ENCODE measurements around the gene UNC119B.

UNC119B gene

DNA sequence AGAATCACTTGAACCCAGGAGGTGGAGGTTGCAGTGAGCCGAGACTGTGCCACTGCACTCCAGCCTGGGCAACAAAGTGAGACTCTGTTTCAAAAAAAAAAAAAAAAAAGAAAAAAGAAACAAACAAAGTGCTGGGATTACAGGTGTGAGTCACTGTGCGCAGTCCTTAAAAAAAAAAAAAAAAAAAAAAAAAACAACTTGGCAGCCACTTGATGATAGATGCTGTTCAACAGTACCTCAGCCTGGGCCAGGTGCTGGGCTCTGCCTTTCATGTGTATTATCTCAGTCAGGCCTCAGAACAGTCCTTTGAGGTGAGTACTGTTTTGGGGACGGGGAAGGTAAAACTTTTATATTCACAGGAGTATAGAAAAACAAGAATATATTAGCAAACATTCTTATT lies 24.9 kb downstream of the UNC119B start:
- TF ChIP-seq, protein P1, sequence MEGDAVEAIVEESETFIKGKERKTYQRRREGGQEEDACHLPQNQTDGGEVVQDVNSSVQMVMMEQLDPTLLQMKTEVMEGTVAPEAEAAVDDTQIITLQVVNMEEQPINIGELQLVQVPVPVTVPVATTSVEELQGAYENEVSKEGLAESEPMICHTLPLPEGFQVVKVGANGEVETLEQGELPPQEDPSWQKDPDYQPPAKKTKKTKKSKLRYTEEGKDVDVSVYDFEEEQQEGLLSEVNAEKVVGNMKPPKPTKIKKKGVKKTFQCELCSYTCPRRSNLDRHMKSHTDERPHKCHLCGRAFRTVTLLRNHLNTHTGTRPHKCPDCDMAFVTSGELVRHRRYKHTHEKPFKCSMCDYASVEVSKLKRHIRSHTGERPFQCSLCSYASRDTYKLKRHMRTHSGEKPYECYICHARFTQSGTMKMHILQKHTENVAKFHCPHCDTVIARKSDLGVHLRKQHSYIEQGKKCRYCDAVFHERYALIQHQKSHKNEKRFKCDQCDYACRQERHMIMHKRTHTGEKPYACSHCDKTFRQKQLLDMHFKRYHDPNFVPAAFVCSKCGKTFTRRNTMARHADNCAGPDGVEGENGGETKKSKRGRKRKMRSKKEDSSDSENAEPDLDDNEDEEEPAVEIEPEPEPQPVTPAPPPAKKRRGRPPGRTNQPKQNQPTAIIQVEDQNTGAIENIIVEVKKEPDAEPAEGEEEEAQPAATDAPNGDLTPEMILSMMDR (IDR thresholded peaks at IDR 0.05; ENCODE audit: low read length, missing control alignments) = no peak

DNA sequence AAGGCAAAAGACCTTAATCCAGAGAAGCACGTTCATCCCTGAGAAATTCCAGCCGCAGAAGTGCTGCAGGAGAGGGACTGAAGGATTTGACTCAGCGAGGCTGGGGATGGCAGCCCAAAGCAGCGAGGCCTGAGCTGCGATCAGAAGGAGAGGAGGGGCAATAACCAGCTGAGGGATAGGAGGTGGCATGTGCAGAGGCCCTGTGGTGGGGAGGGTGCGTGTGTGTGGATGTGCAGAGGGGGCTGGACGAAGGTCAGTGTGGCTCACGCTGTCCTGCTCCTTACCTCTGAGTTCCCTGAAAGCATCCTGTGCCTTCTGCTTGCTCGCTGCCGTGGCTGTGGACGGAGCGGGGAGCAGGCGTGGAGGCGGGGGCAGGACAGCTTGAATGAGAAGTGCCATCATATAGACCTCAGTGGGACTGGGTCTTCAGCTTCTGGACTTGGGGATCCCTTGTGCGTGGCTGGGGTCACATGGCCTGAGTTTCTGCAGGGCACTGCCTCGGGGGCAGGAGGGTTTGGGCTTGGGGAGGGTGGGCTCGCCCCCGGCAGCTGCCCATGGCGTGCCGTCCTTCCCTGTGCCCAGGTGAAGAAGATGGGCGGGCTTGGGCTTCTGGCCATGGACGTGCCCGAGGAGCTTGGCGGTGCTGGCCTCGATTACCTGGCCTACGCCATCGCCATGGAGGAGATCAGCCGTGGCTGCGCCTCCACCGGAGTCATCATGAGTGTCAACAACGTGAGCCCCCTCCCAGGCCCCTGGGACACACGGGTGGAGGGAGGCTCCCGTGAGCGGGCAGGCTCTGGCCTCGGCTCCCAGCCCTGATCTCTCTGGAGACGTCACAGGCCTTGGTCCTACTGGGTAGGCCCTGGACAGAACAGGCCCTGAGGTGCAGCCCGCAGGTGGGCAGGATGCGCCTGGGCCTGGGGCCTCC lies 26.4 kb downstream of the UNC119B start:
- TF ChIP-seq, protein P1 (IDR thresholded peaks at IDR 0.05; ENCODE audit: low read length, missing control alignments) = no peak
- no peak for DNase-seq (ENCODE audit: low read depth)
- H3K4me3 ChIP-seq (replicated peaks; ENCODE audit: low read depth, low read length) = no peak overlapping the region

More for the DNA sequence above, 24.9 kb downstream of the UNC119B start:
- no peak overlapping the region for H3K4me3 ChIP-seq (replicated peaks; ENCODE audit: low read depth, low read length)
- no peak for DNase-seq (ENCODE audit: low read depth)

DNA sequence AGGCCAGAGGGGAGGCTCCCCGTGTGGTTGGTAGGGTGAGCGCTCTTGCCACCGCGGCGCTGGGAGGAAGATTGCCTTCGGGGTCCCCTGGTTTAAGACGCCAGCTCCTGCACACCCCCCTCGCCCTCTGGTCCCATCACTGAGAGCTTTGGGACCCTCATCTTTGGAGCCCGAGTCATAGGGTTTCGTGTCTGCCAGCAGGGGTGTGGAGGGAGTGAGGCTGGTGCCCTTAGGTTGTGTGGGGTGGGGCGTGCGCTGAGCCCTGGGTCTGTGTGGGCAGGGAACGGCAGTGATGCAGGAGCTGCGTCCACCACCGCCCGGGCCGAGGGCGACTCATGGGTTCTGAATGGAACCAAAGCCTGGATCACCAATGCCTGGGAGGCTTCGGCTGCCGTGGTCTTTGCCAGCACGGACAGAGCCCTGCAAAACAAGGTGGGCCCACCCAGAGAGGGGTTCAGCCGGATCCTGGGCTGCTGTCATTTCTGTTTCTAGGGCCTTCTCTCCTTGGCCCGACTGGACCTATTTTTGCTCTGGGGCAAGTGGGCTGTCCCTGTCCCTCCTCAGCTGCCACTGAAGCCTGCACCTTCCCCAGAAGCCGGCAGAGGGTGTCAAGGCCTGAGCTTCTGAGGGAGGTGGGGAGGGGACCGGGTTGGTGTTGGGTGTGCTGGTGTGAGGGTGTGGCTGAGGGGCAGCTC lies 27.4 kb downstream of the UNC119B start:
- no peak for DNase-seq (ENCODE audit: low read depth)
- H3K4me3 ChIP-seq (replicated peaks; ENCODE audit: low read depth, low read length) = no peak overlapping the region

DNA sequence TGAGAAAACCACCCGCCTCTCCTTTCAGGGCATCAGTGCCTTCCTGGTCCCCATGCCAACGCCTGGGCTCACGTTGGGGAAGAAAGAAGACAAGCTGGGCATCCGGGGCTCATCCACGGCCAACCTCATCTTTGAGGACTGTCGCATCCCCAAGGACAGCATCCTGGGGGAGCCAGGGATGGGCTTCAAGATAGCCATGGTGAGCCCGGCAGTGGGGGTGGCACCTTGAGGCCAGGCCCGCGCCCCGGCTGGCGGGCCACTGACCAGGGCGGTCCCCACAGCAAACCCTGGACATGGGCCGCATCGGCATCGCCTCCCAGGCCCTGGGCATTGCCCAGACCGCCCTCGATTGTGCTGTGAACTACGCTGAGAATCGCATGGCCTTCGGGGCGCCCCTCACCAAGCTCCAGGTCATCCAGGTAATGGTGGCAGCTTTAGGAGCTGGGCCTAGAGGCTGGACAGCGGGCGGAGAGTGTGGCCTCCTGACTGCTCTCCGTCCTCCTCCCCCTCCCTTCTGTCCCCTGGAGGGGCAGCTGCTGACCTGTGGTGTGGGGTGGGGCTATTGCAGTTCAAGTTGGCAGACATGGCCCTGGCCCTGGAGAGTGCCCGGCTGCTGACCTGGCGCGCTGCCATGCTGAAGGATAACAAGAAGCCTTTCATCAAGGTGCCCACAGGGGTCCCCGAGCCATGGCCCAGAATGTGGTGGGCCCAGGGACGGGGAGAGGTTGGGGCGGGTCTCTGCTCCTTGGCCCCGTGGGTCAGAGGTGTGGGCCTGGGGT lies 28.2 kb downstream of the UNC119B start:
- DNase-seq (ENCODE audit: low read depth) = no peak
- TF ChIP-seq, protein P1 (IDR thresholded peaks at IDR 0.05; ENCODE audit: low read length, missing control alignments) = no peak
- H3K4me3 ChIP-seq (replicated peaks; ENCODE audit: low read depth, low read length) = no peak overlapping the region

More for the DNA sequence above, 27.4 kb downstream of the UNC119B start:
- TF ChIP-seq, protein P1 (IDR thresholded peaks at IDR 0.05; ENCODE audit: low read length, missing control alignments) = peak; percentile 39

DNA sequence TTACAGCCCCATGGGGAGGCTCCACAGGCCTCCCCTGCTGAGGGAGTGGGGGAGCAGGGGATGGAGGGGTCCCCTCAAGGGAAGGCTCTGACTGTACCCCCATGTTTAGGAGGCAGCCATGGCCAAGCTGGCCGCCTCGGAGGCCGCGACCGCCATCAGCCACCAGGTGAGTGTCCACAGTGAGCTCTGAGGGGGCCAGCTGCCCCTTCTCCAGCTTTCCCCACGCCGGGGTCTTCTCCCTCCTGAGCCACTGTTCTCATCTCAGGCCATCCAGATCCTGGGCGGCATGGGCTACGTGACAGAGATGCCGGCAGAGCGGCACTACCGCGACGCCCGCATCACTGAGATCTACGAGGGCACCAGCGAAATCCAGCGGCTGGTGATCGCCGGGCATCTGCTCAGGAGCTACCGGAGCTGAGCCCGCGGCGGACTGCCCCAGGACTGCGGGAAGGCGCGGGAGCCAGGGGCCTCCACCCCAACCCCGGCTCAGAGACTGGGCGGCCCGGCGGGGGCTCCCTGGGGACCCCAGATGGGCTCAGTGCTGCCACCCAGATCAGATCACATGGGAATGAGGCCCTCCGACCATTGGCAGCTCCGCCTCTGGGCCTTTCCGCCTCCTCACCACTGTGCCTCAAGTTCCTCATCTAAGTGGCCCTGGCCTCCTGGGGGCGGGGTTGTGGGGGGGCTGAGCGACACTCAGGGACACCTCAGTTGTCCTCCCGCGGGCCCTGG lies 28.9 kb downstream of the UNC119B start:
- TF ChIP-seq, protein P1 (IDR thresholded peaks at IDR 0.05; ENCODE audit: low read length, missing control alignments) = no peak
- H3K4me3 ChIP-seq (replicated peaks; ENCODE audit: low read depth, low read length) = no peak overlapping the region
- DNase-seq (ENCODE audit: low read depth) = no peak

All from fibroblast of pulmonary artery (primary cell).